Osteoblast (primary cell): Measurements from ENCODE around the gene STK33. TPM values are rescaled to one million over a fixed set of nuclear protein-coding genes. Genes with fewer than 3 reads are reported as not detected.

Experiments used
- DNase-seq: peaks from one replicate; pipeline ENCODE4 v3.0.0; 2011; ENCODE audit warnings: low spot score, mixed read lengths; ENCODE audit not compliant: insufficient read length; ENCODE audit errors: missing footprints
- H2AFZ ChIP-seq: 2 replicates; pipeline ENCODE4 v1.6.0; 2011; ENCODE audit warnings: mild to moderate bottlenecking, low read length
- H3K27ac ChIP-seq: 2 replicates; pipeline ENCODE4 v1.5.1; 2011; ENCODE audit warnings: mild to moderate bottlenecking, low read depth, low read length, moderate library complexity
- H3K27me3 ChIP-seq: 2 replicates; pipeline ENCODE4 v1.6.0; 2012; ENCODE audit warnings: mild to moderate bottlenecking, control low read depth, inconsistent platforms, low read length, moderate library complexity; ENCODE audit not compliant: insufficient read depth
- H3K36me3 ChIP-seq: 2 replicates; pipeline ENCODE4 v1.5.1; 2011; ENCODE audit warnings: mild to moderate bottlenecking, low read length, control low read depth, moderate library complexity; ENCODE audit not compliant: insufficient read depth
- H3K4me1 ChIP-seq: 2 replicates; pipeline ENCODE4 v1.5.1; 2011; ENCODE audit warnings: mild to moderate bottlenecking, low read length, control low read depth, moderate library complexity; ENCODE audit not compliant: insufficient read depth
- H3K4me2 ChIP-seq: 2 replicates; pipeline ENCODE4 v1.6.0; 2011; ENCODE audit warnings: mild to moderate bottlenecking, low read length; ENCODE audit not compliant: insufficient read depth
- H3K4me3 ChIP-seq: fragments of 200-600 bp; sonication (generic); 3 replicates; pipeline ENCODE4 v1.5.1; 2012; ENCODE audit warnings: mild to moderate bottlenecking, low read length, inconsistent platforms; ENCODE audit not compliant: insufficient read depth
- H3K79me2 ChIP-seq: 2 replicates; pipeline ENCODE4 v1.6.0; 2012; ENCODE audit warnings: mild to moderate bottlenecking, low read length, control low read depth, inconsistent platforms; ENCODE audit not compliant: insufficient read depth
- H3K9me3 ChIP-seq: 2 replicates; pipeline ENCODE4 v1.5.1; 2011; ENCODE audit warnings: low read depth, low read length, control low read depth
- H4K20me1 ChIP-seq: 2 replicates; pipeline ENCODE4 v1.6.0; 2012; ENCODE audit warnings: mild to moderate bottlenecking, low read length, control low read depth; ENCODE audit not compliant: insufficient read depth
- total RNA-seq: library from RNA; depleted of rRNA; stranded (reverse); fragments of >200 nt; gene quantifications from 2 replicates; pipeline ENCODE4 v1.2.3, GENCODE V29; 2012
- TF ChIP-seq, protein P1 (sequence below): IDR thresholded peaks from 2 replicates; pipeline ENCODE4 v1.5.1; 2011; ENCODE audit warnings: mild to moderate bottlenecking, low read depth, low read length, moderate library complexity; ENCODE audit errors: extremely low read depth

Gene STK33
- total RNA-seq, 1 donor: 0.72 TPM

GRCh38 chr11:8617063-8617462, 23.0 kb upstream of the STK33 start:
- H3K36me3 ChIP-seq: peaks cover 10% of the 10 kb centered on the region
- no peak overlapping the region for H3K4me3 ChIP-seq
- H4K20me1 ChIP-seq: no peaks in the 10 kb centered on the region
- H3K4me1 ChIP-seq: no peaks in the 10 kb centered on the region
- no peak overlapping the region for H2AFZ ChIP-seq
- DNase-seq: no peak
- no peak overlapping the region for H3K27ac ChIP-seq
- TF ChIP-seq, protein P1, sequence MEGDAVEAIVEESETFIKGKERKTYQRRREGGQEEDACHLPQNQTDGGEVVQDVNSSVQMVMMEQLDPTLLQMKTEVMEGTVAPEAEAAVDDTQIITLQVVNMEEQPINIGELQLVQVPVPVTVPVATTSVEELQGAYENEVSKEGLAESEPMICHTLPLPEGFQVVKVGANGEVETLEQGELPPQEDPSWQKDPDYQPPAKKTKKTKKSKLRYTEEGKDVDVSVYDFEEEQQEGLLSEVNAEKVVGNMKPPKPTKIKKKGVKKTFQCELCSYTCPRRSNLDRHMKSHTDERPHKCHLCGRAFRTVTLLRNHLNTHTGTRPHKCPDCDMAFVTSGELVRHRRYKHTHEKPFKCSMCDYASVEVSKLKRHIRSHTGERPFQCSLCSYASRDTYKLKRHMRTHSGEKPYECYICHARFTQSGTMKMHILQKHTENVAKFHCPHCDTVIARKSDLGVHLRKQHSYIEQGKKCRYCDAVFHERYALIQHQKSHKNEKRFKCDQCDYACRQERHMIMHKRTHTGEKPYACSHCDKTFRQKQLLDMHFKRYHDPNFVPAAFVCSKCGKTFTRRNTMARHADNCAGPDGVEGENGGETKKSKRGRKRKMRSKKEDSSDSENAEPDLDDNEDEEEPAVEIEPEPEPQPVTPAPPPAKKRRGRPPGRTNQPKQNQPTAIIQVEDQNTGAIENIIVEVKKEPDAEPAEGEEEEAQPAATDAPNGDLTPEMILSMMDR: no peak
- H3K9me3 ChIP-seq: no peaks in the 10 kb centered on the region
- H3K79me2 ChIP-seq: no peaks in the 10 kb centered on the region
- H3K4me2 ChIP-seq: no peak overlapping the region
- H3K27me3 ChIP-seq: no peaks in the 10 kb centered on the region

GRCh38 chr11:8615291-8616032, 21.4 kb upstream of the STK33 start:
- Histone ChIP-seq H3K27ac (no peak overlapping the region), H3K4me2 (no peak overlapping the region), H3K9me3 (no peaks in the 10 kb centered on the region), H3K79me2 (no peaks in the 10 kb centered on the region), H3K4me3 (no peak overlapping the region), H4K20me1 (no peaks in the 10 kb centered on the region), H3K27me3 (no peaks in the 10 kb centered on the region), H2AFZ (no peak overlapping the region), H3K36me3 (peaks cover 6% of the 10 kb centered on the region), H3K4me1 (no peaks in the 10 kb centered on the region)
- TF ChIP-seq, protein P1: no peak
- DNase-seq: no peak

- H3K27me3 ChIP-seq: no peaks in the 10 kb centered on the region
- H3K79me2 ChIP-seq: no peaks in the 10 kb centered on the region
- DNase-seq: no peak
Observed at GRCh38 chr11:8614497-8614896, 20.5 kb upstream of the STK33 start.

GRCh38 chr11:8613036-8613435, 19.0 kb upstream of the STK33 start:
- no peak overlapping the region for H2AFZ ChIP-seq

More at GRCh38 chr11:8614497-8614896, 20.5 kb upstream of the STK33 start:
- no peak overlapping the region for H3K27ac ChIP-seq
- no peak overlapping the region for H2AFZ ChIP-seq
- no peak overlapping the region for H3K4me3 ChIP-seq
- H4K20me1 ChIP-seq: no peaks in the 10 kb centered on the region
- peaks cover 6% of the 10 kb centered on the region for H3K36me3 ChIP-seq
- no peaks in the 10 kb centered on the region for H3K4me1 ChIP-seq
- H3K4me2 ChIP-seq: no peak overlapping the region
- H3K9me3 ChIP-seq: no peaks in the 10 kb centered on the region
- TF ChIP-seq, protein P1: no peak

More at GRCh38 chr11:8613036-8613435, 19.0 kb upstream of the STK33 start:
- H3K9me3 ChIP-seq: no peaks in the 10 kb centered on the region
- TF ChIP-seq, protein P1: no peak
- no peaks in the 10 kb centered on the region for H4K20me1 ChIP-seq
- no peak overlapping the region for H3K4me3 ChIP-seq
- DNase-seq: no peak
- peaks cover 4% of the 10 kb centered on the region for H3K4me1 ChIP-seq
- peaks cover 6% of the 10 kb centered on the region for H3K36me3 ChIP-seq
- H3K79me2 ChIP-seq: no peaks in the 10 kb centered on the region
- no peak overlapping the region for H3K4me2 ChIP-seq
- H3K27me3 ChIP-seq: no peaks in the 10 kb centered on the region
- no peak overlapping the region for H3K27ac ChIP-seq
